CD4-positive, alpha-beta T cell treated with Interleukin-15 for 4 hours (primary cell): Measurements from ENCODE around the gene RAVER1.
A peak's percentile ranks its signal among the peaks of the same experiment; 100 is the strongest.
"Not testable (repeated sequence)": the region's sequence is repeated elsewhere in the genome, so short reads cannot be mapped to it uniquely, and the experiment has no call there.

Experiments used
- DNase-seq: peaks from one replicate; pipeline ENCODE4 v3.0.0-alpha.2; 2020; ENCODE audit warnings: low spot score

RAVER1 gene

GRCh38 chr19:10290357-10290875, 42.9 kb downstream of the RAVER1 start:
- no peak for DNase-seq

- no peak for DNase-seq
Observed at GRCh38 chr19:10289836-10290356, 43.4 kb downstream of the RAVER1 start, which contains the start of gene ICAM5. ICAM5 (plus strand) TSS chr19:10289952; CDS start chr19:10290044, 92 bp downstream.

GRCh38 chr19:10289167-10289835, 44.0 kb downstream of the RAVER1 start:
- DNase-seq = peak; percentile 46

GRCh38 chr19:10288662-10289166, 44.6 kb downstream of the RAVER1 start:
- DNase-seq = no peak

- DNase-seq = no peak
Observed at GRCh38 chr19:10286803-10287737, 46.3 kb downstream of the RAVER1 start, which contains the start of gene ICAM4. ICAM4 (plus strand) TSS chr19:10286955; CDS start chr19:10287013, 58 bp downstream.

- DNase-seq = no peak
Observed at GRCh38 chr19:10285393-10285792, 47.9 kb downstream of the RAVER1 start.

GRCh38 chr19:10284960-10285278, 48.4 kb downstream of the RAVER1 start:
- DNase-seq = no peak

GRCh38 chr19:10284065-10284959, 49.0 kb downstream of the RAVER1 start:
- DNase-seq = no peak

GRCh38 chr19:10283301-10284064, 49.8 kb downstream of the RAVER1 start:
- DNase-seq = no peak

- DNase-seq = not testable (repeated sequence)
Observed at GRCh38 chr19:10282043-10282442, 51.3 kb downstream of the RAVER1 start.

GRCh38 chr19:10279737-10280442, 53.4 kb downstream of the RAVER1 start:
- no peak for DNase-seq

- no peak for DNase-seq
Observed at GRCh38 chr19:10278935-10279334, 54.4 kb downstream of the RAVER1 start.

- DNase-seq = no peak
Observed at GRCh38 chr19:10277795-10278589, 55.3 kb downstream of the RAVER1 start.

- DNase-seq = no peak
Observed at GRCh38 chr19:10274589-10274988, 58.7 kb downstream of the RAVER1 start.

GRCh38 chr19:10271543-10272086, 61.7 kb downstream of the RAVER1 start:
- no peak for DNase-seq

GRCh38 chr19:10270616-10271394, 62.5 kb downstream of the RAVER1 start, which contains the start of gene ICAM1:
ICAM1 (plus strand) TSS chr19:10271120; CDS start chr19:10271160, 40 bp downstream.
- DNase-seq = peak; percentile 71

GRCh38 chr19:10270180-10270615, 63.1 kb downstream of the RAVER1 start:
- DNase-seq = peak; percentile 66
